Measurements from ENCODE around the gene TFF2. TPM values are rescaled to one million over a fixed set of nuclear protein-coding genes. Genes with fewer than 3 reads are reported as not detected.
A peak's percentile ranks its signal among the peaks of the same experiment; 100 is the strongest.

TFF2 gene
- total RNA-seq, 2 experiments from 2014 or later: not detected

- ChIA-PET POLR2A (interaction anchor here (1.1 to 1.3 kb wide), 2 partner anchors 14 to 18 kb away, joined by 3 to 4 read pairs; no protein-coding TSS in a partner anchor), CTCF (interaction anchor here (0.6 to 2.9 kb wide), 16 partner anchors 10 to 176 kb away, joined by 3 to 23 read pairs (median 5); partner anchors contain the start of gene UBASH3A)
- H3K27me3 Mint-ChIP-seq: no peaks in the 10 kb centered on the region
- no peak overlapping the region for H3K4me3 Mint-ChIP-seq
- ATAC-seq (peak; percentile 65), DNase-seq (peak; percentile 55)
- peaks cover 7% of the 10 kb centered on the region for H3K4me1 Mint-ChIP-seq (ENCODE audit: low read depth)
- peak; percentile 45 for TF ChIP-seq CTCF (IDR thresholded peaks at IDR 0.05)
- H3K27ac Mint-ChIP-seq: no peak overlapping the region
- intact Hi-C loops (cut with micrococcal nuclease): no loop called here
- H3K9me3 Mint-ChIP-seq: peaks cover 7% of the 10 kb centered on the region
- H3K36me3 Mint-ChIP-seq (ENCODE audit: low read depth): no peaks in the 10 kb centered on the region
These were observed 9.5 kb upstream of the TFF2 start for GRCh38 chr21:42360317-42360716.

- POLR2A ChIA-PET: interaction anchor here (0.7 to 1.4 kb wide), 2 partner anchors 15 to 62 kb away, joined by 3 read pairs; no protein-coding TSS in a partner anchor
- H3K36me3 Mint-ChIP-seq (ENCODE audit: low read depth): peaks cover 2% of the 10 kb centered on the region
- peaks cover 16% of the 10 kb centered on the region for H3K9me3 Mint-ChIP-seq
- TF ChIP-seq CTCF (IDR thresholded peaks at IDR 0.05): no peak
- DNase-seq (no peak), ATAC-seq (no peak)
- CTCF ChIA-PET: interaction anchor here (1.7 kb wide), 1 partner anchor 20 kb away, joined by 6 read pairs; no protein-coding TSS in a partner anchor
- H3K27ac Mint-ChIP-seq: no peak overlapping the region
- H3K27me3 Mint-ChIP-seq: no peaks in the 10 kb centered on the region
- intact Hi-C loops (cut with micrococcal nuclease): no loop called here
- H3K4me1 Mint-ChIP-seq (ENCODE audit: low read depth): peaks cover 7% of the 10 kb centered on the region
- no peak overlapping the region for H3K4me3 Mint-ChIP-seq
These were observed 8.1 kb upstream of the TFF2 start for GRCh38 chr21:42358937-42359336.

DNA sequence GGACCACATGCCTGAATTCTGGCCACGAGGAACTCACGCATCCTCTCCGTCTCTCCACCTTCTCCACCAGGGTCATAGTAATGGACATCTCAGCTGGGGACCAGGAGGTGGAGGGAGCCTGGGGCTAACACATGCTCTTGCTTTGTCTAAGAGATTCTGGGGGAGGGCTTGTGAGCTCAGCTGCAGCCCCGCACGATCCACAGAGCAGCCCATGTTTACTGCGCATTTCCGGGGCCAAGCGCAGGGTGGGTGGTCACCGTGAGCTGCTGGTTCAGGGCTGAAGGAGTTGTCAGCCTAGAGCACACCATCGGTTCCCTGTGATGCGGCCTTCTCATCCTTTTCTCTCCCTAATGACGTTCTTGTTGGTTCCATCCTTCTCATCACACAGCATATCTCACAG lies 7.5 kb upstream of the TFF2 start:
- Mint-ChIP-seq H3K4me1 (ENCODE audit: low read depth) (peaks cover 5% of the 10 kb centered on the region), H3K27ac (no peak overlapping the region), H3K4me3 (no peak overlapping the region), H3K9me3 (peaks cover 18% of the 10 kb centered on the region), H3K27me3 (no peaks in the 10 kb centered on the region), H3K36me3 (ENCODE audit: low read depth) (peaks cover 2% of the 10 kb centered on the region)
- DNase-seq: no peak
- no peak for ATAC-seq
- ChIA-PET POLR2A (interaction anchor here (1.4 kb wide), 1 partner anchor 16 kb away, joined by 3 read pairs; no protein-coding TSS in a partner anchor), CTCF (interaction anchor here (1.0 to 1.7 kb wide), 3 partner anchors 20 to 169 kb away, joined by 3 to 6 read pairs (median 3); no protein-coding TSS in a partner anchor)
- intact Hi-C loops (cut with micrococcal nuclease): no loop called here
- TF ChIP-seq CTCF (IDR thresholded peaks at IDR 0.05): no peak

GRCh38 chr21:42357307-42357706 lies 6.5 kb upstream of the TFF2 start:
- ATAC-seq (no peak), DNase-seq (no peak)
- no peak for TF ChIP-seq CTCF (IDR thresholded peaks at IDR 0.05)
- ChIA-PET CTCF (interaction anchor here (1.0 to 1.7 kb wide), 5 partner anchors 19 to 170 kb away, joined by 3 to 6 read pairs (median 3); no protein-coding TSS in a partner anchor), POLR2A (interaction anchor here (0.6 kb wide), 2 partner anchors 74 to 90 kb away, joined by 3 read pairs; no protein-coding TSS in a partner anchor)
- Mint-ChIP-seq H3K9me3 (peaks cover 18% of the 10 kb centered on the region), H3K4me1 (ENCODE audit: low read depth) (no peaks in the 10 kb centered on the region), H3K36me3 (ENCODE audit: low read depth) (peaks cover 2% of the 10 kb centered on the region), H3K4me3 (no peak overlapping the region), H3K27ac (no peak overlapping the region), H3K27me3 (no peaks in the 10 kb centered on the region)
- intact Hi-C loops (cut with micrococcal nuclease): no loop called here

DNA sequence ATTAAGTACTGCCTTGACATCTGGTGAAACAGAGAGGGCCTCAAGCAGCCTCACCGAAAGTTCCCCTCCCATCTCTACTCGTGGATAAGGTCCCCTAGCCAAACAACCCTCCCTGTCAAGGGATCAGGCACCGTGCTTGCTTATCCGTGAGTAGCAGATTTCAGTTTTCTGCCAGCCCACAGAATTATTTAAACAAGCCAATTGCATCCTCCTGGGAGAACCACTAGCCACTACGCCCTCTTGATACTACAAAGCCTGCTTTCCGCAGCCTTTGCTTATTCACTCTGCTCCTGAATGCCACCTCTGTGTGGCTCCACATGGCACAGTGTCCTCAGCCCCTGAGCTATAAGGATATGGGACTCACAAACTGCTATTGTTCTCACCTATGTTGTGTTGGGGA lies 5.9 kb upstream of the TFF2 start:
- CTCF ChIA-PET: interaction anchor here (1.2 kb wide), 2 partner anchors 25 to 47 kb away, joined by 3 to 4 read pairs; no protein-coding TSS in a partner anchor
- TF ChIP-seq CTCF (IDR thresholded peaks at IDR 0.05): no peak
- Mint-ChIP-seq H3K27ac (no peak overlapping the region), H3K9me3 (peaks cover 18% of the 10 kb centered on the region), H3K4me3 (no peak overlapping the region), H3K36me3 (ENCODE audit: low read depth) (peaks cover 2% of the 10 kb centered on the region), H3K4me1 (ENCODE audit: low read depth) (no peaks in the 10 kb centered on the region), H3K27me3 (no peaks in the 10 kb centered on the region)
- no peak for DNase-seq
- POLR2A ChIA-PET: interaction anchor here (0.6 kb wide), 1 partner anchor 91 kb away, joined by 3 read pairs; no protein-coding TSS in a partner anchor
- intact Hi-C loops (cut with micrococcal nuclease): no loop called here
- ATAC-seq: no peak

Measured in activated CD8-positive, alpha-beta T cell treated with anti-CD3 and anti-CD28 coated beads for 36 hours (primary cell).